Prostate gland (tissue), 2 donors: ENCODE results near the gene CREBRF. TPM values are rescaled to one million over a fixed set of nuclear protein-coding genes. Genes with fewer than 3 reads are reported as not detected.

Experiments used
- DNase-seq: peaks from one replicate; pipeline ENCODE4 v3.0.0-alpha.2; 2019; ENCODE audit warnings: low spot score
- H3K27ac ChIP-seq, 2 donors: fragments of 200-600 bp; sonication (generic); 2 replicates each; pipeline ENCODE4 v1.5.1; 2017 to 2019
- H3K27me3 ChIP-seq: fragments of 200-600 bp; sonication (generic); replicated peaks from 2 replicates; pipeline ENCODE4 v1.5.1; 2019; ENCODE audit not compliant: insufficient read depth
- H3K36me3 ChIP-seq, 2 donors: fragments of 200-600 bp; sonication (generic); 1 replicate in 1 of 2; 2 replicates in 1 of 2; pipeline versions ENCODE4 v1.5.1 to v1.8.1; 2017 to 2019
- H3K4me1 ChIP-seq: fragments of 200-600 bp; sonication (generic); replicated peaks from 2 replicates; pipeline ENCODE4 v1.5.1; 2019
- H3K4me3 ChIP-seq, 2 donors: fragments of 200-600 bp; sonication (generic); 2 replicates each; pipeline ENCODE4 v1.5.1; 2017 to 2019
- H3K9me3 ChIP-seq: fragments of 200-600 bp; sonication (generic); 2 replicates; pipeline ENCODE4 v1.5.1; 2017
- CTCF ChIP-seq, 4 experiments: fragments of 200-600 bp in 2 of 4; fragments of 450-650 bp in 2 of 4; sonication (generic) in 2 of 4; IDR thresholded peaks; 1 replicate in 3 of 4; 2 replicates in 1 of 4; pipeline ENCODE4 v1.5.1; 2016 to 2019; ENCODE audit warnings: antibody characterized with exemption in 4 of 4, mild to moderate bottlenecking in 2 of 4, moderate library complexity in 2 of 4
- POLR2A ChIP-seq: fragments of 450-650 bp; IDR thresholded peaks from one replicate; pipeline ENCODE4 v1.6.1; 2016; ENCODE audit warnings: antibody characterized with exemption, mild to moderate bottlenecking
- POLR2AphosphoS5 ChIP-seq: sonication (generic); formaldehyde crosslinking; IDR thresholded peaks from one replicate; pipeline ENCODE4 v1.6.1; 2017; ENCODE audit warnings: antibody characterized with exemption
- WGBS: methylation state at CpG from one replicate; pipeline ENCODE4 v1.1.5; 2018; 5-methylcytosine and 5-hydroxymethylcytosine counted together
- intact Hi-C: fragments of 100-400 bp; cut with DNase I; formaldehyde crosslinking; loops from one replicate; pipeline ENCODE4 v1.14.2; 2022
- total RNA-seq, 2 donors: library from RNA; depleted of rRNA; stranded (reverse); fragments of >200 nt; gene quantifications; one replicate each; pipeline ENCODE4 v1.1.0, GENCODE V29; 2016

The CREBRF gene
- total RNA-seq, 2 donors from 2014 or later = 21.5 to 52.3 TPM

GRCh38 chr5:173018358-173018757, 37.8 kb upstream of the CREBRF start:
- DNase-seq = no peak
- WGBS = 90% methylated on average over 4 of the region's 4 CpGs
- Histone ChIP-seq H3K4me1 (peaks cover 14% of the 10 kb centered on the region), H3K4me3 (no peak overlapping the region), H3K27ac (no peak overlapping the region), H3K36me3 (no peaks in the 10 kb centered on the region), H3K9me3 (no peaks in the 10 kb centered on the region), H3K27me3 (no peaks in the 10 kb centered on the region)
- intact Hi-C loops = loop anchor here (5.0 kb wide), 1 partner anchor 39 kb away; the partner anchor contains the start of gene CREBRF
- no peak for TF ChIP-seq POLR2A
- no peak for TF ChIP-seq CTCF (IDR thresholded peaks at IDR 0.05)
- TF ChIP-seq POLR2AphosphoS5 = no peak

GRCh38 chr5:173020154-173020581, 36.0 kb upstream of the CREBRF start:
- H3K27ac ChIP-seq = peak overlapping the region in 1 of 2 donors; percentile 23
- intact Hi-C loops = no loop called here
- H3K36me3 ChIP-seq = no peaks in the 10 kb centered on the region
- WGBS = 46% methylated on average over 5 of the region's 5 CpGs
- no peaks in the 10 kb centered on the region for H3K9me3 ChIP-seq
- H3K4me1 ChIP-seq = peaks cover 14% of the 10 kb centered on the region
- no peak overlapping the region for H3K4me3 ChIP-seq
- TF ChIP-seq CTCF (IDR thresholded peaks at IDR 0.05) (no peak), POLR2AphosphoS5 (no peak), POLR2A (no peak)
- no peak for DNase-seq
- no peaks in the 10 kb centered on the region for H3K27me3 ChIP-seq

GRCh38 chr5:173020643-173021042, 35.5 kb upstream of the CREBRF start:
- intact Hi-C loops = no loop called here
- 66% methylated on average over 9 of the region's 9 CpGs for WGBS

DNA sequence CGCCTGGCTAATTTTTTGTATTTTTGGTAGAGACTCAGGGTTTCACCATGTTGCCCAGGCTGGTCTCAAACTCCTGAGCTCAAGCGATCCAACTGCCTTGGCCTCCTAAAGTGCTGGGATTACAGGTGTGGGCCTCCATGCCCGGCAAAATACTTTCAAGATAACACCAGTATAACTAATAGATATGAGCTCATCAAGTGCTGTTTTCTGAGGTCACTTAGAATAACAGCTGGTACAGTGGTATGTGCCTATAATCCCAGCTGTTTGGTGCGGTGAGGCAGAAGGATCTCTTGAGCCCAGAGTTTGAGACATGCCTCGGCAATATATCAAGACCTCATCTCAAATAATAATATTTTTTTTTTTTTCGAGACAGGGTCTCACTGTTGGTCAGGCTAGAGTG, 30.5 kb upstream of the CREBRF start:
- H3K4me1 ChIP-seq = peaks cover 6% of the 10 kb centered on the region
- no peaks in the 10 kb centered on the region for H3K9me3 ChIP-seq
- intact Hi-C loops = no loop called here
- no peak overlapping the region for H3K4me3 ChIP-seq
- WGBS = 93% methylated on average over 6 of the region's 6 CpGs
- no peak for TF ChIP-seq POLR2AphosphoS5
- TF ChIP-seq POLR2A = no peak
- TF ChIP-seq CTCF (IDR thresholded peaks at IDR 0.05) = no peak
- no peaks in the 10 kb centered on the region for H3K27me3 ChIP-seq
- no peak for DNase-seq
- no peaks in the 10 kb centered on the region for H3K36me3 ChIP-seq
- H3K27ac ChIP-seq = no peak overlapping the region

More at GRCh38 chr5:173020643-173021042, 35.5 kb upstream of the CREBRF start:
- H3K9me3 ChIP-seq = no peaks in the 10 kb centered on the region
- no peaks in the 10 kb centered on the region for H3K36me3 ChIP-seq
- no peak overlapping the region for H3K4me3 ChIP-seq
- TF ChIP-seq POLR2AphosphoS5 (no peak), CTCF (IDR thresholded peaks at IDR 0.05) (no peak), POLR2A (no peak)
- peaks cover 14% of the 10 kb centered on the region for H3K4me1 ChIP-seq
- H3K27me3 ChIP-seq = no peaks in the 10 kb centered on the region
- DNase-seq = no peak
- H3K27ac ChIP-seq = peak overlapping the region in 1 of 2 donors; percentile 23

DNA sequence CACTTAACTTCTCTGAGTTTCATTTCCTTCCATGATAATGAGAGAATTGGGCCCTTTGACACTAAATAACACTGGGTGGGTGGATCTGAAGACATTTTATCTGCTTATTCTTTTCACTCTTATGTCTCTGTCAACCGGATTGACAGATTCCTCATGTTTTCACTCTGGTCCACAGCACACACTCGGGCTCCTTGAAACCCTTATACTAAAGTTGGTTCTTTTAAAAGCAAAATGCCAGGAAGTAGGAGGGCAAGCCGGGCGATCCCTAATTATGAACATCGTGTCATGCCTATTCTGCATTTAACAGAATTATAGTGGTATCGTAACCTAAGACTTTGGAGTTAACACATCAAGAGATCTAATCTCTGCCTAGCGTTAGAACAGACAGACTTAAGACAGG, 28.2 kb upstream of the CREBRF start:
- no peaks in the 10 kb centered on the region for H3K27me3 ChIP-seq
- TF ChIP-seq POLR2AphosphoS5 (no peak), CTCF (IDR thresholded peaks at IDR 0.05) (no peak), POLR2A (no peak)
- no peak overlapping the region for H3K27ac ChIP-seq
- no peaks in the 10 kb centered on the region for H3K36me3 ChIP-seq
- no peaks in the 10 kb centered on the region for H3K9me3 ChIP-seq
- H3K4me1 ChIP-seq = peaks cover 6% of the 10 kb centered on the region
- no peak for DNase-seq
- no peak overlapping the region for H3K4me3 ChIP-seq
- intact Hi-C loops = no loop called here
- WGBS = 66% methylated on average over 7 of the region's 7 CpGs
